Activated T-helper 9 cell treated with anti-CD3 and anti-CD28 coated beads, Interleukin-2, amount 50 U/mL, for 16 hours (primary cell): Measurements from ENCODE around the gene MAD1L1.

ENCODE experiments used
- DNase-seq: peaks from one replicate; pipeline ENCODE4 v3.0.0-alpha.2; 2020; ENCODE audit warnings: low read depth

MAD1L1 gene

DNA sequence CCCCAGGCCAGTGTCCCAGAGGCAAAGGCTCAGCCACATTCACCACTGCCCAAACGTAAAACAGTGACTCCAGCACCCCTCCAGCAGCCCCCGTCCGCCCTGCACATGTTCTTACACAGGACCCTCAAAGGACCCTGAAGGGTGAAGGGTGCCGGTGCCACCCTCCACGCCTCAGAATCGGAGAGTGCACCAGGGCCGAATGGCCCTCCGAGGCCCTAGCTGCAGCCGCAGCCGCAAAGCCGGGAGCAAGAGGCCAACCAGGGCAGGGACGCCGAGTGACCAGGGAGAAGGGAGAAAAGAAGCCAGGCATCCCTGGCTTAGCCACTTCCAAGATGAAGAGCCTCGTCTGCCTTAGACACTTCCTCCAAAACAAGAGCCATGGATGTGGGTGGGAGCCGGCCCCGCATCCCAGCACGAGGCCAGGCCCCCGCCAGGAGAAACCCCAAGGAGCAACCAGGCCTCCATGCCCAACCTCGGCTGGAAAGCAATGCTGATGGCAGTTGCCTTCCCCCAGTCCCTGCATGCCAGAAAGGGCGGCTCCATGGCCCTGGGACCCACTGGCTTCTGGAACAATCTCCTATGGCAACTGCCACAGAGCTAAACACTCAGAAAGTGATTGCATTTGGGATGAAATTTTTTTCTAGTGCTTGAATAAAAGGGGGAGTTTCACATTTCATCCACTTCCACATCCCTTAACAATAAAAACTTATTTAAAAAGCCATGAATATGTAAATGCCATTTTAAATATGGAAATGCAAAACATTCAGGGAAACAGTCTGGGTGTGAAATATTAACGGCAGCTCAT, 92.3 kb downstream of the MAD1L1 start:
- no peak for DNase-seq

DNA sequence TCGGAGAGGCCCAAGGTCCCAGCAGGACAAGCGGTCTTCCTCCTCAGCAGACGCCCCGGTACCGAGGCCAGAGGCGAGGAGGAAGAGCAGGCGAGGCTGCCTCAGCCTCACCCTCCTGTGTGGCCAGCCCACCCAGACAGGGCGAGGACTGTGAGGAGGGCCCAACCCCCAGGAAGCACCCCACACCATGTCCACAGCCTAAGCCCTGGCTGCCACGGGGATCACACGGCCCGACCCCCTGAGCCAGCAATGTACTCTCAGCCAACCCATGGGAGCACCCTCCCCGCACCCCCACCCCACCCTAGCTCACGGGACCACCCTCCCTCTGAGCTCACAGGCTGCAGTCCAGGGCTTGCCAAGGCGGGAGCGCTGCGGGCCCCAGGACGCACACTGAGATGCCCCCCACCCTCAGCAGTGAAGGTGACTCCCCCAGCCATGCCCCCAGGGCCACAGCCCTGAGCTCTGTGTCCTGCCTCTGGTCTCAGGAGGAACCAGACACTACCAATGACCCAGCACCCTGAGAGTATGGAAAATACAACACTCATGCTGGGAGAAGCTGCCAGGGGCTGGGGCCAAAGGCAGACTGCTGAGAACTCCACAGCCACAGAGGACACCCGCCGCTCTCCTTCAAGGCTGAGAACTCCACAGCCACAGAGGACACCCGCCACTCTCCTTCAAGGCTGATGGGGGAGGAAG, 93.6 kb downstream of the MAD1L1 start:
- DNase-seq, result no peak

DNA sequence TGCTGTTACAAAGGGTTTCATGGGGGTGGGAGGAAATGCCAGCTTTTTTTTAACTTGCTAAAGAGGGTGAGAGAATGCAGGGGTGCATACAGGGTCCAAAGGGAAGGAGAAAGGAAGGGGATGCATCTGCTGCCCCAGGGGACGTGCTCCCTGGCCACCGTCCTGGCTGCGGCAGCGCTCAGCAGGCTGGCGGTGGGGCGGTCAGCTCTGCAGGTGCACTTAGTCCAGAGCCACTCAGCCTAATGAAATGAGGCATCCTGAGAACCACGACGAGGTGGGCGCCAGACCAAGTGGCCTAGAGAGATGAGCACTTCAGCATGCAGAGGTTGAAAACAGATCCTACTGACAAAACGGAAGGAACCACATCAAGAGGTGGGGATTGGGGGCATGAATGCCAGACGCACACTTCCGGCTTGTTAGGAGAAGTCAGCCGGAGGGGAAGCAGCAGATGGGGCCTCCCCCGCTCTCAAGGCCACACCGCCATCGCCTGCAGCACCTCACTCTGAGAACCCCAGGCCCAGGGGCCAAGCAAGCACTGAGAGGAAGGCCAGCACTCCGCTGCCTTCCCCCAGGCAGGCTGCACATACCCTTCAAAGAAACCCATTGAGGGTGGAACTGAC, 94.5 kb downstream of the MAD1L1 start:
- no peak for DNase-seq

DNA sequence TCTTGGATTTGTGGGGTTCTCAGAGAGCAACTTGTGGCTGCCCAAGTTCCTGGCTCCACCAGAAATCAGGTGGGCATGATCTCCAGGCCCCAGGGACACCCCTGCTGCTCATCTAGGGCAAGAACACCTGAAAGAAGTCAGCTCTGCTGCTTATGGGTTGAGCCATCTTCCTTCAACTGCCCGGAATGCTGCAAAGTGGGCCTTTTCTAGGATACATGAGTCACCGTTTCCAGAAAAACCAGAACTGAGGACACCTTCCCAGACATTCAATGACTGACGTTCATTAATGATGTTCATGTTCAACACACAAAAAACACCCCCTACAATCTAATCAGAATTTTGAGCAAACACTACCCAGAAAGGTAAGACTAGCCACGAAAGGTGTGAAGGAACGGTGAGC, 98.0 kb downstream of the MAD1L1 start:
- DNase-seq, result no peak

DNA sequence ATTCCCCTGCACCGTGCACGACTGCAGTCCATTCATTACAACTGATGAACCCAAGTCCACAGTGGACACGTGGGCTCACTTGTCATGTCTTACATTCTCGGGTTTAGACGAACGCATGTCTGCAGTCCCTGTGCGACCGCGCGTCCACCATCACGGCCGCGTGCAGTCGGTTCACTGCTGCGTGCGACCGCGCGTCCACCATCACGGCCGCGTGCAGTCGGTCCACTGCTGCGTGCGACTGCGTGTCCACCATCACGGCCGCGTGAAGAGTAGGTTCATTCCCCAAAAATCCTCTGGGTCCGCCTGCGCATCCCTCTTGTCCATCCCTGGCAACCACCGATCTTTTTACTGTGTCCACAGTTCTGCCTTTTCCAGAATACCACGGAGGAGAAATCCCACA, 100.5 kb downstream of the MAD1L1 start:
- DNase-seq, result no peak

DNA sequence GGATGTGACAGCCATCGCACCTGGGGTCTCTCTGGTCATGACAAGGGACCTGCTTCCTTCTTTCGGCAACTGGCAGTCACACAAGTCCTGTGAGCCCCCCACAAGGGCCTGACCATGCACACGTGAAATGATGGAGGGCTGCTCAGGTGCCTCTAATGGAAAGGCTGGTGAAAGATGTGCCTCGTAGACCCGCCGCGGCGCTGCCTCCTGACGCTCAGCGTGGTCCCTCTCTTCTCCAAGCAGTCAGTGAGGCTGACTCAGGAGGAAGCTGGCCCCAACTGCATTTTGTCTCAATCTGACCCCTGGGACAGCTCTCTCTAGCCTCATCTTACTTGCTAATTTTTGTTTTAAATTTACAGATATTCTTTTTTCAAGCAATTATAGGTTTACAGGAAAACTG, 100.9 kb downstream of the MAD1L1 start:
- DNase-seq, result no peak

DNA sequence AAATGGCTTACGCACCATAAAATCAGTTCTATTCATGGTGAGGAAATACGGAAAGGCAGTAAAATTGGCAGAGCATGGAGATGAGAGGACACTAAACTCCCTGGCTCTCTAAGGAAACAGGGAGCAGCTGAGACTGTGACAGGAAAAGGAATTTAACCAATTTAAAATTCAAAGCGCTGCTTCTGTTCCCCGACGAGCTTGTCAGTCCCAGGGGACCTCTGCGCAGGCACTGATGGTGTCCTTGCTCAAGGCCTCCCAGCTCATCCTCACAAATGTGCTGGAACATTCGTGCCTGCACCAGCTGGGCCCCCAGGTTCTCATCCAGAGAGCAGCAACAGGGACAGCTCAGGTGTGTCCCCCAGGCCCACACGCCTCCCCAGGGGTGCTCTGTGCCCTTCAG, 101.4 kb downstream of the MAD1L1 start:
- no peak for DNase-seq

DNA sequence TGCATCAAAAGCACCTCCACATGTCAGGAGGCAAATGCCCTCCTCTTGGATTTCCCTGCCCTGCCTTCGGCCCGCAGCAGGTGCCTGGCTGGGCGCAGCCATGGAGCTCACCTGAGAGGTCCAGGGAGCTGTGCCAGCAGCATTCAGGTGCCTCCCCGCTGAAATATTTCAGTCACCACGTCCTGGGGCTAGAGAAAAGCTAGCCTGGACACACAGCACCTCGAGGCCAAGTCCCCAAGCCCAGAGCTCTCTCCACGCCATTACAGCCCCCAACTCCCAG, 102.7 kb downstream of the MAD1L1 start:
- DNase-seq, result no peak

DNA sequence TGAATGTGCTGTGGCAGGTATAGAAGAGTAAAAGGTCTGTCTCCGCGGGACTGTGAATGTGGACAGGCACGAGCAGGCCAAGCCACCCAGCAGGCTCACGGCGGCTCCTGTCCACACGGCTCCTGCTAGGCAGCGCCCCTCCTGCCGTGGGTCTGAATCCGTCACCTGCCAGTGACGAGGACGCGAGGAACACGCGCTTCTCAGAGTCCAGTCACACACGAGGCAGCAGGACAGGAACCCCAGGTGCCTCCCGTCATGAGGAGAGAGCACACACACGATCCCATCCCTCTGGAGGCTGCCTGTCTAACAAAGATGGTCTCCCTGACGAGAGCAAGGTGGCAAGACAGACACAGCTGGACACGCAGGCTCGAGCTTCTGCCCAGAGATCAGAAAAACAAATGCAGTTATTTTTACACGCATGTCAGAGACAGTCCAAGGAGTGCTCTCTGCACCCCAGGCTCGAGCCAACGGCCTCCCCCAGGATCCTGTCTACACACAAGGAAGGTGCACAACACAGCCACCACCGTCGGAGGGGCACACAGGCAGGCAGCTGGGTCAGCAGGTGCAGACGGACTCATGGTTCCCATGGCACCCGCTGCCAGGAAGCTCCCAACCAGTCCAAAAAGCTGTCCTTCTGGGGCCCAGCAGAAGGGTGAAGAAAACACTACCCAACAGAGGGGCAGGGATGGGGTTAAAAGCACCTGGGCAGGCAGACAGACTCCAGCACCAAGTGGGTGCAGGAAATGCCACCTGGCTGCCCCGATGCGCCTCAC, 103.2 kb downstream of the MAD1L1 start:
- no peak for DNase-seq

DNA sequence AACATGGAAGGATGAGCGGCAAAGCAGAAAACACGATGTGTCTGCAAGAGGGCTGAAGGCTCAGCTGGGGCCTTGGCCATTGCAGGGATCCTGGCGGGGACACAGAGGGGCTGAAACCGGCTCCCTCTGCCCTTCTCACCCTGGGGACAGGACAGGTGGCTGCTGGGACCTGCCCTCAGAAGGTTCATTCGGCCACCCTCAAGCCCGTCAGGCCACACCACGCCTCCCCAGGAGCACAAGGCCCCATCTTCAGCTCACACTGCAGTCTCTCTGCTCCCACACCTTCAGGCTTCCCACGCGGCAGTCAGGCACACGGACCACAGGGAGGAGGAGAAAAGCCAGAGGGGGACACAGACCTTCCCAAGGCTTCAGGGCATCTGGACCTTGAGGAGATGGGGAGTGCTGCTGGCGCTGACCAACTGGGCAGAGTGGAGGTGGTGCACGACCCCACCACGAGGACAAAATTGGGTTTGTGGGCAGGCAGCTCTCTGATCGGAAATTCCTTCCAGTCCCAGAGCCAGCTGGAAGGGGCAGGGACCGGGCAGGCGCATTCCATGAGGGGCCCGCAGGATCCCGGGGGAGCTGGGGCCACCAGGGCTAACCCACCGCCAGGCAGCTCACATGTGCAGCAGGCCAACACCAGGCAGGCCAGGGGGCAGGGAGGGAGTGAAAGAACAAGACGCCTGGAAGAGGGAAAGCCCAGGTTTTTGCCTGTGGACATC, 104.0 kb downstream of the MAD1L1 start:
- DNase-seq, result no peak

DNA sequence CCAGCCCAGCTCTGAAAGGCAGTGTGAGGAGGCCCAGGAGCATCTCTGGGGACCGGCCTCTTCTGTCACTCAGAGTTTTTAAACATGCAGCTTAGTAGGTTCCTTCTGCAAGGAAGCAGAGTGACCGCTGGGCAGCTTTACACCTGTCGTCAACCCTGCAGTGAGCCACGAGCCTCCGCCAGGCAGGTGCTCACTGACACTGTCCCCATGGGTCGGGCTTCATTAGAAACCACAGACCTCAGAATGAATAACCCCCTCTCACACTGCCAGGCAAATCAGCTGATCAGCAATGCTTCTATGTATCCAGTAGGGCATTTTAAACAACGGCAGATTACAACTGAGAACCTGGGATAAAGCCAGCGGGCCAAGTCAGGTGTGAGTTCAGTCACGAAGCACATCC, 106.1 kb downstream of the MAD1L1 start:
- no peak for DNase-seq

DNA sequence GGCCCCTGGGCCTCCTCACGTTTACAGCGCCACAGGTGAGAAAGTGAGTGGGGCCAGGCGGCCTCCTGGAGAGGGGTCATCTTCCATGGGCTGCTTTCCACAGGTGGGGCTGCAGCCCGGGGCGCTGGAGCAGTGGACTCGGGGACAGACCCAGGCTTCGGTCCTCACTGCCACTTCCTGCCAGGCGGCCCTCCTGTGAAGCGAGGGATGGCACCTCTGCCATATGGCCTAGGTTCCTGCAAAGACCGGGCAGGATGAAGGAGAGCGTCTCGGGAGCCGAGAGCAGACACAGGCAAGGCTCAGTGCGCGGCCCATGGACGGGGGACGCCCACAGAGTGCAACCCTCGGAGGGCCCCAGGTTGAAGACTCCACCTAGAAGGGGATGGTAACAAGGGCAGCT, 106.8 kb downstream of the MAD1L1 start:
- DNase-seq, result no peak

DNA sequence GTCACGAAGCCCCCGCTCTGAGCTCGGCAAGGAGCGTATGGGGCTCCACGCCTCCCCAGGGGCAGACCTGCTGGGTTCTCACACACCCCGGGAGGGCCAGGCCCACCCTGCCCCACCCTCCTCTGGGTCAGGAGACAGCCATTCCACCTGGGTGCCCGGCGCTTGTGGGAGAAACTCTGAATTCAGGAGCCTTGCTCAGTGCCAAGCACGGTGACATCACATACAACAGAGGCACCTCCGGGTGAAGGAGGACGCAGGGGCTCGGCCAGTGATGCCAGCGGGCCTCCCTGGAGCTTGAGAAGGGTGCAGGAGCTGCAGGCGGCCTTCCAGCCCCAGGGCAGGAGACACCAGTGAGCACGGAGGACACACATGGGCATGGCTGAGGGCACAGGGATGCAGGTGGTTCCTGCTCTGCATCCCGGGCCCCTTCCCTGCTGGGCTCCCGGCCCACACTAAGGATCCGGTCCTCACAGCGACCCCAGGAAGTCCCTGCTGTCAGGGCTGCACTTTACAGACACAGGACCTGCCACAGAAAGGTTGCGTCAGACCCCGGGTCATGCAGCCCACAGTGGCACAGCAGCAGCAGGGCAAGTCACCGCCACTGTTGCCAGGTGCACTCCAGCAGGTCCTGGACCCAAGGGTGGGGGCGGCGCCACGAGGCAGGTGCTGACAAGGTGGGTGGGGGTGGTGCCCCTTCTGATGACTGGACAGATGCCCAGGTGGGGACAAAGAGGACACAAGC, 108.0 kb downstream of the MAD1L1 start:
- DNase-seq, result no peak

DNA sequence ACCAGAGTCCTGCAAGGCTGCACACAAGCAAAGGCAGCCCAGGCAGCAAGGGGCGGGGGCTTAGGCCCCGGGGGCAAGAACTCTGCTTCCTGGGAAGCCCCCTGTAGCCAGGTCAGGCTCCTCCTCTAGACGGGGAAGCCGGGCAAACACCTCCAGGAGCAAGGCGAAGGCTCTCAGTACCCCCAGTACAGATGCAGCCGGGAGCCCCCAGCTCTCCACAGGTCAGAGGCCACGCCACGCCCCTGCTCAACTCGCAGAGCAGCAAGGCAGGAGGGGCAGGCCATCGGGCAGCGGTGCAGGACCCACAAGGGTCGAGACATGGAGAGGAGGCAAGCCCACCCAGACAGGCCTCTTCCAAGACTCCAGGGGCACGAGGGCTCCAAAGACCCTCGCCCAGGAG, 108.8 kb downstream of the MAD1L1 start:
- no peak for DNase-seq

DNA sequence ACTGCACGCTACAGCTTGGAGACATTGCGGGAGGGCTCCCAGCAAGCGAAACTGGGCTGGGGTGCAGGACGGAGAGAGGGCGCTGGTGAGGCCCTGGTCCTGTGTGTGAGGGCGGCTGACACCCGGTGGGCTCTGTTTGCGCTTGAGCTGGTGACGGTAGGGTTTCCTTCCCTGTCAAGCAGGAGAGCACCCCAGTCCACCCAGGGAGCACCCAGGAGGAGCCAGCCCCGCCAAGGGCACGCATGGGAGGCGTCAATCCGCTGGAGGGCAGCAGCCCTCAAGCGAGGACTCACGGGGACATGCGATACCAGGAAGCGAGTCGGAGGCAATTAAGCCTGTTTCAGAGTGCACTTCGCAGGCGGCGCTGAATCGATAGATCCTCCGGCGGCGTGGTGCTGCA, 109.4 kb downstream of the MAD1L1 start:
- DNase-seq, result no peak

DNA sequence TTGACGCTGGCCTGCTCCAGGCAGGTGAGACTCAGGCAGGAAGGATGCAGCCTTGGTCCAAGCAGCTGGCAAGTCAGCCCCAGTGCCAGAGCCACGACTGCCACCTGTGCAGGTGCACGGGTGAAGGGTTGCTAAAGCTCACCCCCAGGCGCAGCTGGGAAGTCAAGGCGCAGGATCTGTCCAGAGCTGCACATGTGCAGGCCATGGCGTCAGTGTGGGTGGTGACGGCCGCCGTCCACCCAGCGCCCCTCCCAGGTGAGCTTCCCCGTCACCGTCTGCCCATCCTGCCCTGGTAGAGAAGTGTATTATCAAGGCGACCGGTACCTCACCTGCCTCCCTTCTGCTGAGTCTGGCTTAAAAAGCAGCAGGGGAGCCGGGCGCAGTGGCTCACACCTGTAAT, 110.1 kb downstream of the MAD1L1 start:
- no peak for DNase-seq

DNA sequence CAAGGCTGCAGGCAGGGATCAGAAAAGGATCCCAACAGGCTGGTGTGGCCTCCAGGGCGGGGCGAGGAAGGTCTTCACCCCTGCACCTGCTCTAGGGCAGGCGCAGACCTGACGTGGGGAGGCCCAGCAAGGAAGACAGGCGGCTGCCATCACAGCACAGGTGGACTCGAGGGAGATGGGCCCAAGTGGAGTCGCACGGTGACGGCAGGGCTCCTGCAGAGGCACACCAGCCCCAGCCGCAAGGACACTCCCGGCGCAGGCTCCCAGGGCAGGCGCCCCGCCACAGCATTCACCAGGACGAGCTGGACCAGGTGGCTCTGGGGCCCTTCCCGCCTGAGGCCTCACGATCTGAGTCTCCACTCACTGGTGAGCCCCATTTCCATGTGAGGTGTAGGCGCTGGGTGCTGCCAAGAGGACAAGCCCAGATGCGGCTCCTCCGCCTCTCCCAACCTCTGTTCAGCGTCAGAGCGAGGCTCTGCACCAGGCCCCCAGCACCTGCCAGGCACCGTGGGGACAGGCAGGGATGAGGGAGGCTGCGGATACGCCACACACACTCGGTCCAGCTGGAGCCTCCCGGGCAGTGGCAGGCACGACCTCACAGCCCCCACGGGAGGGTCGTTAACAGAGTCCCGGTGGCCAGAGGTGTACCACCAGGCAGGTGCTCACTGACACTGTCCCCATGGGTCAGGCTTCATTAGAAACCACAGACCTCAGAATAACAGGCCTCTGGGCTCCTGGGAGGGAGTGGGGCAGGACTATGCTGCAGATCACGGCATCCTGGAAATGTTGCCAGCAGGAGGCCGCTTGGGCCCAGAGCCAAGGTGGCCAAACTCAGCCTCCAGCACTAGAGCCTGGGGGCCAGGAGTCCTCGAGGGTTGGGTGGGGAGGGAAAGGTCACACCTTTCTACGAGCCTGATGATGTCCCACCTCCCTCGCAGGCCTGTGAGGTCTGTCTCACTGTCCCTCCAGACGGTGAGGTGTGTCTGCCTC, 111.6 kb downstream of the MAD1L1 start:
- DNase-seq, result no peak

DNA sequence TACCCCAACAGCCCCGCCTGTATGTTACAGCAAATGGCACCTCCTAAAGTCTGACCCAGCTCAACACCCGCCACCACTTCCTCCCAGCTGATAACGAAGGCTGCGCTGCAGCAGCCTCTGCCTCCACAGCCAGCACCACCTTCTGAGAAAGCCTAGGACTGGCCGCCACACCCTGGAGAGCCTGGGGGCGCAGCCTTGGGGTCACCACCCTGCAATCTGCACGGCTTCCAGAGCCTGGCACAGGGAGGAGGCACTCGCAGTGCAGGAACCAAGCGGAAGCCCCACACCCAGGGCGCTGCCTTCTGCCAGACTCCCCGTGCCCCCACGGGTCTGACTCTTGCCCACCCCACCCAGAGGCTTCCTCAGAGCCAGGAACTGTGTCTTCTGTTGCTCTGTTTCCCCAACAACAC, 112.5 kb downstream of the MAD1L1 start:
- no peak for DNase-seq

DNA sequence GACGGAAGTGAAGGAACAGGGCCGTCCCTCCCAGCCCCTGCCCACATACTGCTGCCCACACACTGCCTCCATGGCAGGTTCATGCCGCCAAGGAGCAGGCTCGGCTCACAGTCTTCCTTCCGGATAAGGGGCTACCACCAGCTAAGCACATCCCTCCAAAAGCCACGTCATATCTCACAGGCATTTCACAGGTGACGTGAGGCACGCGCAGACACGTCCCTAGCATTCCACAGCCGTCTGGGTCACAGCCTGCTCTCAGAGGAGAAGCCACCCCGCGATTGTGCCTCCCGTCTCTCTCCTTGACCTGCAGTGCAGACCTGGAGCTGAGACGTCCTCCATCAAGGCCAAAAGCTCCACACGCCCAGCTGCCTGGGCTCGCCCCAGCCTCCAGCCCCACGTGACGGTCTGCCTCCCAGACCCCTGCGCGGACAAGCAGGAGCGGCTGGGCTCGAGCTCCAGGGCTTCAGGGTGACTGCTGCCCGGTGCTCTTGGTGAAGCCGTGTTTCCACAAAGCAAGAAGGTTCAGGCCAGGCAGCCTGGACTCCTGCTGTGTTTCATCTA, 114.0 kb downstream of the MAD1L1 start:
- no peak for DNase-seq

DNA sequence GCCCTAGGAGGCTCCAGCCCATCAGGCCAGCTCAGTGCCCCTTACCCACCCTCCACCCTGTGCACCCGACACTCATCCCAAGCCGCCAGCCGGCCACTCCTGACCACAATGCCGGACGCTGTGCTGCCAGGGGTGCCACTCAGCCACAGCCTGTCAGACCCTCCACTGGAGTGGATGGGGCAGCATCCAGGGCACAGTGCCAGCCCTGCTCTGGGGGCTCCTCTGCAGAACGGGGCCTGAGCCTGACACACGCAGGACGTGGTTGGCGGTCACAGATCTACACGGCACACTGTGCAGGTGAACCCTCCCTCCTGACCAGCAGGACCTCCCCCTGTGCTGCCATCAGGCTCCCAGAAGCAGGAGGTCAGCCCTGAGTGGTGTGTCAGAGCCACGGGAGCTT, 114.7 kb downstream of the MAD1L1 start:
- no peak for DNase-seq
